AG04450 (cell line): ENCODE results near the gene CCBE1. TPM values are rescaled to one million over a fixed set of nuclear protein-coding genes. Genes with fewer than 3 reads are reported as not detected.

Experiments used
- CTCF ChIA-PET: fragments of 300-600, 350-600 bp; formaldehyde crosslinking; extraction: SDS; loops from one replicate; lab custom pipeline; 2022; ENCODE audit warnings: antibody characterized with exemption, inconsistent platforms; lab: Charles Lee
- POLR2A ChIA-PET: fragments of 350-600 bp; formaldehyde crosslinking; extraction: SDS; loops from one replicate; lab custom pipeline; 2021; ENCODE audit warnings: antibody characterized with exemption, inconsistent platforms; lab: Yijun Ruan, JAX
- DNase-seq: peaks from one replicate; pipeline ENCODE4 v3.0.0-alpha.2; 2011; ENCODE audit warnings: low read depth, low spot score
- H3K27ac ChIP-seq: one replicate; pipeline ENCODE4 v1.5.1; 2012; ENCODE audit warnings: low read depth, low read length, control low read depth
- H3K27me3 ChIP-seq: one replicate; pipeline ENCODE4 v1.6.0; 2012; ENCODE audit warnings: low read length; ENCODE audit not compliant: control insufficient read depth, insufficient read depth
- H3K4me3 ChIP-seq: 2 replicates; pipeline ENCODE4 v1.5.1; 2011; ENCODE audit warnings: mild to moderate bottlenecking, low read depth, low read length, control low read depth
- H3K9me3 ChIP-seq: 2 replicates; pipeline ENCODE4 v1.5.1; 2012; ENCODE audit warnings: low read length; ENCODE audit not compliant: control insufficient read depth, insufficient read depth
- CTCF ChIP-seq: IDR thresholded peaks from 2 replicates; pipeline ENCODE4 v1.5.1; 2011; ENCODE audit warnings: low read depth, low read length, control low read depth, inconsistent platforms
- polyA plus RNA-seq: library from polyadenylated mRNA; depleted of rRNA; stranded (reverse); fragments of >200 nt; gene quantifications from 2 replicates; pipeline ENCODE4 v1.2.3, GENCODE V29; 2011

CCBE1 gene
- polyA plus RNA-seq, 1 experiment, result 40.4 TPM

- CTCF ChIA-PET, result interaction anchor here (1.0 to 7.1 kb wide), 3 partner anchors 69 to 195 kb away, joined by 4 to 35 read pairs (median 31); partner anchors contain the start of gene CCBE1
- TF ChIP-seq CTCF, result no peak
- POLR2A ChIA-PET, result no interaction called here
- Histone ChIP-seq H3K9me3 (peaks cover 2% of the 10 kb centered on the region; the same call in 1 of the 2 replicates), H3K27me3 (no peaks in the 10 kb centered on the region), H3K4me3 (no peak overlapping the region), H3K27ac (no peak overlapping the region)
- no peak for DNase-seq
Observed at GRCh38 chr18:59627414-59627813, 69.8 kb downstream of the CCBE1 start.

GRCh38 chr18:59624369-59624765 lies 72.9 kb downstream of the CCBE1 start:
- no peak overlapping the region for H3K4me3 ChIP-seq
- TF ChIP-seq CTCF, result no peak
- DNase-seq, result no peak
- no peak overlapping the region for H3K27ac ChIP-seq
- H3K9me3 ChIP-seq, result no peaks in the 10 kb centered on the region
- CTCF ChIA-PET, result interaction anchor here (0.6 to 7.1 kb wide), 5 partner anchors 14 to 199 kb away, joined by 4 to 35 read pairs (median 14); partner anchors contain the start of gene CCBE1
- H3K27me3 ChIP-seq, result no peaks in the 10 kb centered on the region
- POLR2A ChIA-PET, result interaction anchor here (1.0 kb wide), 1 partner anchor 57 kb away, joined by 4 read pairs; no protein-coding TSS in a partner anchor

GRCh38 chr18:59623456-59624368 lies 73.5 kb downstream of the CCBE1 start:
- TF ChIP-seq CTCF, result no peak
- ChIA-PET CTCF (interaction anchor here (0.6 to 7.1 kb wide), 5 partner anchors 13 to 213 kb away, joined by 4 to 35 read pairs (median 14); partner anchors contain the start of gene CCBE1), POLR2A (interaction anchor here (0.6 to 1.0 kb wide), 2 partner anchors 57 to 179 kb away, joined by 3 to 4 read pairs; no protein-coding TSS in a partner anchor)
- Histone ChIP-seq H3K4me3 (no peak overlapping the region), H3K9me3 (no peaks in the 10 kb centered on the region), H3K27me3 (no peaks in the 10 kb centered on the region), H3K27ac (peak overlapping the region; percentile 49)
- no peak for DNase-seq

GRCh38 chr18:59621027-59621426 lies 76.2 kb downstream of the CCBE1 start:
- POLR2A ChIA-PET, result no interaction called here
- no peaks in the 10 kb centered on the region for H3K9me3 ChIP-seq
- H3K27ac ChIP-seq, result no peak overlapping the region
- no peaks in the 10 kb centered on the region for H3K27me3 ChIP-seq
- no peak for DNase-seq
- no peak overlapping the region for H3K4me3 ChIP-seq
- TF ChIP-seq CTCF, result no peak
- CTCF ChIA-PET, result interaction anchor here (1.1 to 2.0 kb wide), 4 partner anchors 10 to 202 kb away, joined by 3 to 6 read pairs (median 4); partner anchors contain the start of gene CCBE1
